Endothelial cell of hepatic sinusoid (primary cell): ENCODE measurements around the gene DEDD2.
"Not testable (repeated sequence)": the region's sequence is repeated elsewhere in the genome, so short reads cannot be mapped to it uniquely, and the experiment has no call there.

Experiments used
- in situ Hi-C: cut with HindIII; loops from 2 replicates; pipeline ENCODE4 v1.10.0; 2017; ENCODE audit warnings: low sequenced_read_pairs

DEDD2 gene

DNA sequence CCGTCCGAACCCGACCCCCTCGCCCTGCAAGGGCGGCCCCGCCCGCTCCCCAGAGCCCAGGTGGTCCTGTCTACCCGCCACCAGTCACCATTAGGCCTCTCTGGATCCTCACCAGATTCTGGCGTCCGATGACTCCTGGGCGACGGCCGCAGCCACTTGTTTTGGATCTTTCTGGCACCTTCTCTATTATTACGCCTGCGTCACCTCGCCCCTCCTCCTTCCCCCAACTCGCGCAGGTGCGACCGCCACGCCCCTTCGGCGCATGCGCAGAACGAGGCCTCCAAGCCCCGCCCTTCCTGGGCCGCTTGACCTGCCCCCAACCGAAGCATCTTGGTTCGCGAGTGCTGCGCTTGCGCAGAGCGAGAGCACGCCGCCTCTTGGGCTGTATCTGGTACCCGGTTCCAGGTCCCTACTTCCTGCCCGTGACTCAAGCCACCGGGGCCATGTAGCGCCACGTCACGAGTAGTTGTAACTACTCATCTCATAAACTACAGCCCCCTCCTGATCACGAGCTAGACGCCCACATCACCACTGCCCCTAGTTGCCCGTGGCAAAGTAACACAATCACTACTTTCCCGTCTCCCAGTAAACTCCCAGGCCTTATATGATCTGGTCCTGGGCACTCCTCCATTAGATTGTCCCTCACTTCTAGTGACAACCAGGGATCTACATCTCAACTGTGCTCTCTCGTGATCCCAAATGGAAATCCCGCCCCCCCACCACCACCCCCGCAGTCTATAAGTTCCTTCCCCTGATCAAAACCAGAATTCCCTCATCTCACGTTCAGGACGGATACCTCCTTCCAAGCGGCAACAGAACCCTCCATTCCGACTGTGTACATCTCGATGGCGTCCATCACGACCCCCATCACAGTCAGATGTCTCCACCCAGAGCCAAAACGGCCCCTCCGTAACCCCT, at the start of gene DEDD2:
Gene DEDD2, minus strand, starts transcription at position 158 of the 918 bp plus-strand sequence. CDS start 670 bp downstream, outside the sequence.
- in situ Hi-C loops, result no loop called here

- in situ Hi-C loops, result not testable (repeated sequence)
Measured at GRCh38 chr19:42266928-42267603, 49.6 kb upstream of the DEDD2 start.

- in situ Hi-C loops, result not testable (repeated sequence)
Measured at GRCh38 chr19:42266105-42266504, 48.6 kb upstream of the DEDD2 start.

- in situ Hi-C loops, result no loop called here
Measured at GRCh38 chr19:42261763-42262162, 44.3 kb upstream of the DEDD2 start.

GRCh38 chr19:42257842-42258241, 40.4 kb upstream of the DEDD2 start:
- in situ Hi-C loops, result loop anchor here (5.0 kb wide), 1 partner anchor 74 kb away; no protein-coding TSS in a partner anchor

DNA sequence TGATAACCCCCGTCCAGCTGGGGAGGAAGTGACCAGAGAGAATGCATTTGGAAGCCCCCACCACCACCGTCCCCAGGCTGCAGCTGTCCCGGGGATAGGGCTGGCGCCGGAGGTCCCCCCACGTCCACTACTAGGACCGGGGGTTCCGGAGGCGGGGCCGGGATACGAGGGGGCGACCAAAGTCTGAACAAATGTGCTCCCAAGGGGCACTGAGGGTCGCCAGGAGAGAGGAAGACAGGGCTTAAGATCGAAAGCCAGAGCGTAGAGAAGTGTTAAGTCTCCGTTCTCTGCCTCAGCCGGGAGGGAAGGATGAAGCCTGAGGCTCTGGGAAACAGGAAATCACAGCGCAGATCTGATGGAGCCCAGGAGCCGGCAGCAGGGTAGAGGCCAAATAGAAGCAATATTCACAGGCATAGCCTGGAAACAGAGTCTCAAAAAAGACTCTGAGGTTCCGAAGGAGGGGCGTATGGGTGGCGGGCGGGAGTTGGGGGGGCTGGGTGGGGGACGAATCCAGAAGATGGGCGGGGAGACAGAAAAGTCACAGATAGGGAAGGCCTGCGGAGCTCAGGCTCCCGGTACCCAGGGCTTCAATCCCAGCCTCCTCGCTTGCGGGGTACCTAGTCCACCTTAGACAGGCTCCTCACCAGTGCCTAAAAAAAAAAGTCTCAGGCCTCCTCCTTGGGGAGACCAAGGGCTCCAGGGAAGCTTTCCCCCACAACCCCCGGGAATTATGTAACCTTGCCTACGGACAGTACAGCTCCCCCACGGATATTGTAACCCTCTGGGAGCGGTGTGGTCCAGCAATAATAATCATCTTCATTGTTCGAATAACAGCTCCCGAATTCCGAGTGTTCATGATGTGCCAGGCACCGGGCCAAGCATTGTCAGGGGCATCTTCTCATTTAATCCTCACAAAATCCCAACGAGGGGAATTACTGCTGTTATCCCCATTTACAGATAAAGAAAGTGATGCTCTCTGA, 38.6 kb upstream of the DEDD2 start:
- in situ Hi-C loops, result loop anchor here (5.0 kb wide), 1 partner anchor 76 kb away; no protein-coding TSS in a partner anchor

- in situ Hi-C loops, result loop anchor here (5.0 kb wide), 1 partner anchor 77 kb away; no protein-coding TSS in a partner anchor
Measured at GRCh38 chr19:42254850-42255765, 37.6 kb upstream of the DEDD2 start, which contains the start of gene ERF. ERF (minus strand) TSS chr19:42255128; CDS start chr19:42254999, 129 bp downstream.

- in situ Hi-C loops, result no loop called here
Measured at GRCh38 chr19:42254089-42254849, 36.8 kb upstream of the DEDD2 start.

DNA sequence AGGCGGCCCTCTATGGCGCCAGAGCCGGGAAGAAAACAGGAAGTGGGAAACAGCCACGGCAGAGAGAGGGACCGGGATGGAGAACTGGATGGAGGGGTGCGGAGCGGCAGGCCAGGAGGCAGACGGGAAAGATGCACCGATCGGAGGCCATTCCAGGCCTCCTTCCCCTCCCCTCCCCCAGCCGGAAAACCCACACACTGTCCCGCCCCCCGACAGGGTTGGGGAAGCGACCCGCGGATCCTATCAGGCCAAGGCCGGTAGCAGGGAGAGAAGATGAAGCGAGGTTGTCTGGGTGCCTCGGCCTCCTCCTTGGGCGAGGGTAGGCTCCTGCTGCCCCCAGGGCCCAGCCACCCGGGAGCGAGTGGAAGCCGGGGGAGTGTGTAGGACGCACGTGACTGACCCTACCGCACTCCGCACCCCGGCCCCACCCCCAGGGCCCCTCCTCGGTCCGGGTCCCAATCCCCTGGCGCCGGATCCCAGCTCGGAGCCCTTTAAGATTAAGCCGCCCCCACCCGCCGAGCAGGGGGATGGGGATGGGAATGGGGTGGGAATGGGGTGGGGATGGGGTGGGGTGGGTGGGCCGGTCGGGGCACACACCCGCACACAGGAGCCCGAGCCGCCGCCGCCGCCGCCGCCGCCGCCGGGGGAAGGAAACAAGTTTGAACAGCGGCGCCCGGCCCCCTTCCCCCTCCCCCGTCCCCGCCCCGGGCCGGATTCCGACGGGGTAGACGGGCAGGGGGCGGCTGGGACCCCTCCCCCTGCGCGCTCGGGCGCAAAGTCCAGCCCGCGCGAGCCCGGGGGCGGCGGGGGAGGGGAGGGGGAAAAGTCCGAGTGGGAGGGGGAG, 36.0 kb upstream of the DEDD2 start:
- in situ Hi-C loops, result no loop called here

DNA sequence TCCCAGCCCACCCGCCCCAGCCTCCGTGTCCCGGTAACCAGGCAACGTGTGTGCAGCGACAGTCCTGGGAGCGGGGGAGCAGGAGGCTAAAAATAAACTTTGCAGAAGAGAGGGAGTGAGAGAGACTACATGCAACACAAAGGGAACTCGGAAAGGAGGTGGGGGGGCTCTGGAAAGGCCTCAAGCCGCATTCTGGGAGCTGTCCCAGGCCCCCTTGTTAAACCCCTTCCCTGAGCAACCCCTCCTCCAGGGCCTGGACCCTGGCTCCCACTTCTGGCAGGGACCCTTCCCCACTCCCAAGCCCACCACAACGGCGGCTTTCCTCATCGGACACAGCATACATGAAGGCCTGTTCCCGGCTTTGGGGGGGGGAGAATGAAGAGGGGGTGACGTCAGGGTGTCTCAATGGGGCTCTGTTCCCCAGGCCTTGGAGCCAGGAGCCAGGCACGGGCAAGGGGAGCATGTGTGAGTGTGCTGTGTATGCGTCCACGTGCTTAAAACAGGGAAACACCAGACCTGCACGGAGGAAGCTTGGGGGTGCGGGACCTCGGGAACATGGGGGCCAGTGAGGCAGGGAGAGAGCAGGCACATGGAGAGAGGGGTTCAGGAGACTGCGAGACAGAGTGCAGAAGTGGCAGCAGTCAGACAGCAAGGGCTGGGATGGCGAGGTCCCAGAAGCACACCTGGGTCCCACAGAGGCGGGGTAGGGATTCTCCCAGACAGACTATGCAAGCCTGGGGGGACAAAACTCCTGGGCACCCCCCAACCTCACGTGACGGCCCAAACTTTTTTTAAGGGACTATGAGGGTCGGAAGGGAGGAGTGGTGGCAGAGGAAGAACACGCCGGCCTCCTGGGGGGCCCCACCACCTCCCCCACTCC, 35.1 kb upstream of the DEDD2 start:
- in situ Hi-C loops, result no loop called here

DNA sequence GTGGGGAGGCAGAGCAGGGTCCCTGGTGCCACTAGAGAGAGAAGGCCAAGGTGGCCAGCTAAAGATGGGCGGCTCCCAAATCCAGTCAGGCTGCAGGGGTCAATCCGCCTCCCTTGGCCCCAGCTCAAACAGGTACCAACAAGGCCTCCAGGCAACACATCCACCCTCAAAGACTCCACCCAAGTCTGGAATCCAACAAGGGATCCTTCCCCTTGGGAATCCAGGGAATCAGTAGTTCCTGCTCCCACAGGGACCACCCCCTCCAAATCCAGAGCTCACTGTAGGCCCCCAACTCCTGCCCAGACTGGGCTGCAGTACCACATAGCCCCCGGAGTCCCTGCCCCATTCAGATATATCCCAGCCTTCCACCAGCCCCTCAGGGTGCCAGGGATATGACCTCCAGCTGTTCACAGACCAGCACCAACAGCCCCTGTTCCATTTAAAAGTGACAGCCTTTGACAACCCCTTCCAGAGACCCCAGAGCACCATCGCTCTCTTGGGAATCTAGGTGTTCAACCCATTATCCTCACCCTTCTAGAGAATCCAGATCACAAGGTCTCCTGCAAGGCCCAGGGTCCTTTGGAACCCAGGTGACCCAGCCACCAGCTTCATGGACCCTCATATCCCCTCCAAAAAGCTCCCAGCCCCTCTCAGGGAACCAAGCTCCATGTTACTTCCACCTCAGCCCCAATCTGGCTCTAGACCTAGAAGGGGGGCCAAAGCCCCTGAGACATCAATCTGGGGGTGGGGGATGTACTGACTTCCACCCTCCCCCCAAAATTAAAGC, 34.3 kb upstream of the DEDD2 start:
- in situ Hi-C loops, result no loop called here

- in situ Hi-C loops, result no loop called here
Measured at GRCh38 chr19:42250666-42251531, 33.4 kb upstream of the DEDD2 start.

DNA sequence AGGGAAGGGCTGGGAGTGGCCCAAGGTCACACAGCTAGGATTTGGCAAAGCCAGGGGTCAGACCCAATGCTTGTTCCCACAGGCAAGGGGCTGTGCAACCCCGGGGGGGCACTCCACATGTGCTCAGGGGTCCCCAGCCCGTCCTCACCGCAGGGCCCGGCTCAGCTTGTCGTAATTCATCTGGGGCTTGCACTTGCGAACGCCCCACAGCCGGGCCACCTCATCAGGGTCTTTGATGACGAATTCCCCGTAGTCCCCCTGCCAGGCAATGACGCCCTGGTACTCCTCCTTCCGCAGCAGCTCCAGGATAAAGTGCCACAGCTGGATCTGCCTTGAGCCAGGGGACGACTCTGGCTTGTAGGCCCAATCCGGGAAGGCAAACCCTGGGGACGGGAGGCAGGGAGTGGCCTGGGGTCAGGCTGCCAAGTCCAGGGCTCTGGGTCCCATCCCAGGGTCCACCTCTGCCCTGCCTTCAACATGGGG, 32.7 kb upstream of the DEDD2 start:
- in situ Hi-C loops, result no loop called here

- in situ Hi-C loops, result no loop called here
Measured at GRCh38 chr19:42249769-42250168, 32.3 kb upstream of the DEDD2 start.

DNA sequence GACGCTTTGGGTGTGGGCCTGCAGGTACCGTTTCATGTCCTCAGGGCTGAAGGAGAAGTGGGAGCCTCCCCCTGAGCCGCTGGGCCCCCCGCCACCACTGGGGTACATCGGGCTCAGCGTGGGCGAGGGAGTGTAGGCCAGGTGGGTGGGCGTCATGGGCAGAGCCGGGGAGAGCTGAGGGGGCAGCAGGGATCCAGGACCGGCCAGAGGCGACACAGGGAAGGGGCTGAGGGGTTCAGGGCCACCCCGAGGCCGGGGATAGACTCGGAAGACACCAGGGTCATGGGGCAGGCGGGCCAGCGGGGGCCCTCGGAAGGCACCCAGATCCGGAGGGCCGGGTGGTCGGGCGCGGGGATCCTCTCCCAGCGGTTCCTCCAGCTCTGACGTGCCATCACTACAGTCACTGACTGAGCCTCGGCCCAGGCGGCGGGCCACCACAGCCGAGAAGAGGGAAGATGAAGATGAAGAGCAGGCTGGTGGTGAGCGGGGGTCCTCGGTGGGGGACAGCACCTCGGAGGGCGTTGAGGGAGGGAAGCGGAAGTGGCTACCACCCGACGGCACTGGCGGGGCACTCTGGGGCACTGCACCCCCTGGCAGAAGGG, 31.8 kb upstream of the DEDD2 start:
- in situ Hi-C loops, result no loop called here
